Hippocampal formation (tissue), 2 donors: ENCODE data around the gene TAS1R3.

Experiments
- DNase-seq, 2 donors: peaks; one replicate each; lab custom pipeline; 2025; lab: John Stamatoyannopoulos, UW

Gene TAS1R3

DNA sequence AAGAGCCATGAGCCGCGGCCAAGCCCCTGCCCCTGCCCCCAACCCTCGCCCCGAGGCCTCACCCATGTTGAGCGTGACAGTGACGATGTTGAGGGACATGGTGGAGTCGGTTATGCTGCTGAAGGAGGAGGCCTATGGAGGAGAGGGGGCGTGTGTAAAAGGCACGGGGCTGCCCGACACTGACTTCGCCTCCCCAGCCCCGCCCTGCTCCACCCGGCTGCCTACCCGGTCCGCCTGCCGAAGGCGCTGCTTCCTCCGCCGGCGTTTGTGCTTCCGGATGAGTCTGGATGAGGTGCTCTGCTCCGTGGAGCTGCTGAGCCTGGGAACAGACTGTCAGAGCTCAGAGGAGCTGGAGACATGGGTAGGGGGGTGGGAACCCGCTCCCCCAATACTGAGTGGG lies 9.1 kb downstream of the TAS1R3 start:
- no peak for DNase-seq

DNA sequence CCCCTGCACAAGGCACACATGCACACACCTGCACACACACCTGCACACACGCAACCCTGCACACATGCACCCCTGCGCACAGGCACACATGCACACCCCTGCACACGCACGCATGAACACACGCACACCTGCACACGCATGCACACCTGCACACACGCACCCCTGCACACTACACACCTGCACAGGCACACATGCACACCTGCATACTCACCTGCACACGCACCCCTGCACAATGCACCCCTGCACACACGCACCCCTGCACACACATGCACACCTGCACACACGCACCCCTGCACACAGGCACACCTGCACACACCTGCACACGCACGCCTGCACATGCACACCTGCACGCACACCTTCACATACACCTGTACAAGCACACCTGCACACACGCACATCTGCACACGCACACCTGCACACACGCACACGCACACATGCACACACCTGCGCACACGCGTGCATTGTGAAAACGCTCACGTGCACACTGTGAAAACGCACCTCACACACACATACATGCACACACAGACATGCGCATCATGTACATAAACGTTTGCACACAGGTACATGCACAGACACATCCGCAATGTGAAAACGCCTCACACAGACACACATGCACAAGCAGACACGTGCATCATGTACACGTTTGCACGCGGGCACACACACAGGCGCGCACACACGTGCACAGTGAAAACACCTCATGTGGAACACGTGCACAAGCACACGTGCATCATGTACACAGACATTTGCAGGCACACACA lies 9.9 kb downstream of the TAS1R3 start:
- DNase-seq, result no peak

DNA sequence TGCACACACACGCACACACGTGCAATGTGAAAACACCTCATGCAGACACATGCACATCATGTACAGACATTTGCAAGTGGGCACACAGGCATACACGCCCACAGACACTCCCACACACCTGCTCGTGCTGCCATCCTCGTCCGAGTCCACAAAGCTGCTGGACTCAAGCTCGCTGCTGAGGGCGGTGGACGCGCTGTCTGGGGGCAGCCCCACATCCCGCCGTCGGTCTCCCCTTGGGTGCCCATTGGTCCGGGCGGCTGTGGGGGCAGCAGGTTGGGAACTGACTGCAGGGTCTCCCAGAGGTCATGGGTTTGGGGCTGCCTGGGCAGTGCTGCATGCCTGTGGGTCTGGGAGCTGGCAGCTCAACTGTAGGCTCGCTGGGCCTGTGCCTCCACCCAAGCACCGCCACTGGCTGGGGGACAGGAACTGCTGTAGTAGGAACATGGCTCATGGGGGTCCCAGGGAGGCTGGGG lies 10.5 kb downstream of the TAS1R3 start:
- no peak for DNase-seq

DNA sequence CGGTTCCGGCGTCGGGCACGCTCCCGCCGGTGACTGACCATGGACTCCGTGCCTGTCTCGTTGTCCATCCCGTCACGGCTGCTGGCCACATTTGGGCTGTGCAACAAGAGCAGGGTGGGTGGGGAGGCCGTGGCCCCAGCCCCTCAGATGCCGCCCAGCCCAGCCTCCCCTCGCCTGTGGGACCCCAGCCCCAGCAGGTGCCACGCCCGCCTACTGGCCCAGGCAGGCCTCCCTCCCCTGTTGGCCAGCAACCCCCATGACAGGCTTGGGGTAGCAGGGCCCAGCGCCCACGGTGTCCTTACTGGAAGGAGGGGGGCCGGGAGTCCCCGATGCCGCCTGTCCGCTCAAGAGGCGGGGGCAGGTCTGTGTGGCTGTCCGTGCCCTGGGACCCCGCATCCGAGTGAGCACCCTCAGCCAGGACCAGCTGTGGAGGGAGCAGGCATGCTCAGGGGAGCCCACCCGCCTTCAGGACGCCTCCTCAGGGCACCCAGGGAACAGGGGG lies 11.0 kb downstream of the TAS1R3 start:
- DNase-seq, result no peak

DNA sequence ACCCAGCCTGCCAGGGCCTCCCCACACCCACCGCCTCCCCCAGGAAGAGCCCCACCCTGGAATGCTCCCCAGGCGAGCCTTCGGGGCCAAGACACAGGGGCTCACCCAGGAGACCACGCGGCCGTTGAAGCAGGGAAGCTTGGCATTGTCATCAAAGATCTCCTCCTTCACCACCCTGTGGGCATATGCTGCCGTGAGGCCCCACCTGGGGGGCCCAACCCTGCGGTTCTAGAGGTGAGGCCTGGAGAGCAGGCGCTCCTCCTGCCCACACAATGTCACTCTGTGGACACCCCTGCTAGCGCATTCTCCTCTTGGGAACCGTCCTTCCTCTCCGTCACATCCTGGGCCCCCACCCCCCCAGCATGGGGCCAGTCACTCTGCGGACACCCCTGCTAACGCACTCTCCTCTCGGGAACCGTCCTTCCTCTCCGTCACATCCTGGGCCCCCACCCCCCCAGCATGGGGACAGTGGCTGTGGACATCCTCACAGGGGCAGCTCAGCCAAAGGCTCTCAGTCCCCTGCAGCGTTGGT lies 11.6 kb downstream of the TAS1R3 start:
- DNase-seq, result no peak

DNA sequence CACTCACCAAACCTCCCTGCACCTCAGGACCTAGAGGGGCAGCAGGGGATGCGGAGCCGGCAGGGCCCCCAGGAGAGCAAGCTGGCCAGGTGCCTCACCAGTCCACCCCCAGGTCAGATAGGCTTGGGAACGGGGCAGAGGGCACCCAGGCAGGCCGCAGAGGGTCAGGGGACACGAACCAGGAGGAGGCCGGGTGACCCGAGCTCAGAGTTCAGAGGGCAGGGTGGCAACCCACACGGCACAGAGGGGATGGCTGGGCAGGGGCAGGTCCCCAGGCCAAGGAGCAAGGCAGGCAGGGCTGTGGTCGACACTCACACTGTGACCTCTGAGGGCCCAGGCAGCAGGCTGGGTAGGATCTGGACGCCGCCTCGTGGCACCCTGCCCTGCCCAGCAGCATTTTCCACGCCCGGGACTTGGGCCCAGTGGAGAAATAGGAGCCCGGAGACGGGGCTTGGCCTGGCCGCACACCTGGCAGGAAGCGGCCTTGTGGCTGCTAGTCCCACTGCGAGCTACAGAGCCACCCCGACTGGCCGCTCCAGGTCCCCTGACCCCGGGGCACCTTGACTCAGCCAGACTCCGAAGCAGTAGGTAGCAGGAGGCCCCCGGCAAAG lies 12.8 kb downstream of the TAS1R3 start:
- DNase-seq, result no peak

DNA sequence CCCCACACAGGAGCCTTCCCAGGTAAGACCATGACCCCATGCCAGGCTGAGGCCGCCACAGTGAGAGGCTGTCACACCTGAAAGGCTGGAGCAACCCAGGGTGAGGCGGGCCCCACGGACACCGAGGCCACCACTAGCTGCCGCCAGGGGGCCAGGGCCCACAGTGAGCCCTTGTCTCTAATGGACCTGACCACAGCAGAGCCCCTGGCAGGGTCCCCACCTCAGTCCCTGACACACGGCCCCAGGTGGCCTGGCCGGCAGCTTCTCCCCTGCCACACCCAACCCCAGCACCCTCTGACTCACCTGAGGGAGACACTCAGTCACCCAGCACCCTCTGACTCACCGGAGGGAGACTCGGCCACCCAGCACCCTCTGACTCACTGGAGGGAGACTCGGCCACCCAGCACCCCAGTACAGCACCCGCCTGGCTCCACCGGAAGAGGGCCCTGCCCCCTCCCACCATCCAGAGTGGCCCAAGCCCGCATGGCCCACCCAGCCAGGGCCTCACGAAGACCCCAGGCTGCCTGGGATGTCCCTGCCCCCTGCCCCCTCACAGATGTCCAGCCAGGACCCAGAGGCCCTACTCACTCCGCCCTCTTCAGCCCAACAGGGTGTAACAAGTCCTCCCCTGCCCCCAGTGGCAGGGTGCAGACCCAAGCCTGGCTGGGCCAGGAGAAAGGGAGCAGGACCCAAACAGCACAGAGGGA lies 13.7 kb downstream of the TAS1R3 start:
- DNase-seq, result no peak

DNA sequence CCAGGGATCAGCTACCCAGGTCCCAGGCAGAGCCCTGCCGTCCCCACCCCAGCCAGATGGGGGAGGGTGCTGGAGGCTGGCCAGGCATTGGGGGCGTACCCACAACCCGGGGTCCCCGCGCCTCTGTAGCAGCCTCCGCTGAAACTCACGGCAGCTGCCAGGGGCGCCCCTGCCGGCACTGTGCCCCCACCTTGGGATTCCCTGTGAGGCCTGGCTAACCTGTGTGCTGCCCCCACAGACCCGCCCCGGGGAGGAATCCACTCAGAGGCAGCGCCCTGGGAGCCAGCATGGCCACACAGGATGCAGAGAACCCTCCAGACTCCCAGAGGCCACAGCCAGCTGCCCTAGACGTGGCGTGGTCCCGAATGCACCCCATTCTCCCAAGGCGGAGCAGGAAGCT lies 14.3 kb downstream of the TAS1R3 start:
- no peak for DNase-seq

DNA sequence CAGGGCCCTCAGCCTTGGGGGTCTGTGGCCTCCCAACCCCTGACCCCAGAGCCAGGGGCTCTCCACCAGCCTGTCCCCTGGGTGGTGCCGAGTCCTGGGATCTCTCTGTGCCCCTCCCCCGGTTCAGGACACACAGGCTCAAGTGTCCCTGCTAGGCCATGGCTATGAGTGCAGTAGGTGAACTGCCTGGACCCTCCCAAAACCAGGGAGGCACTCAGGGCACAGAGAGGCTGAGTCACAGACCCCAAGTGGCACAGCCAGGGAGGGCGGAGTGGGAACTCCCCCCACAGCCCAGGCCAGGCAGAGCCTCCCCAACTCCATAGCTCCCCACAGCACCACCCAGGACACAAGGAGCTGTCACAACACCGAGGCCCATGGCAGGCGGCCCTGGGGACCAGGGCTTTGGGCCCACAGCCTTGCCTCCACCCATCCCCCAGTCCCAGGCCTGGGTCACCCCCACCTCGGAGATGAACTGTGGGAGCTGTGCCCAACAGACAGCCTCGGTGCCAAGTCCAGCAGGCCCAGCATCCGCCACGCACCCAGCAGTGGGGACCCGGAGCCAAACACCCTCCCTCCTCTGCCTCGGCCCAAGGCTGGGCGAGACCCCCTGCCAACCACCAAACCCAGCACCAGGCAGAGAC lies 14.9 kb downstream of the TAS1R3 start:
- DNase-seq, result peak in 1 of 2 donors; percentile 28

DNA sequence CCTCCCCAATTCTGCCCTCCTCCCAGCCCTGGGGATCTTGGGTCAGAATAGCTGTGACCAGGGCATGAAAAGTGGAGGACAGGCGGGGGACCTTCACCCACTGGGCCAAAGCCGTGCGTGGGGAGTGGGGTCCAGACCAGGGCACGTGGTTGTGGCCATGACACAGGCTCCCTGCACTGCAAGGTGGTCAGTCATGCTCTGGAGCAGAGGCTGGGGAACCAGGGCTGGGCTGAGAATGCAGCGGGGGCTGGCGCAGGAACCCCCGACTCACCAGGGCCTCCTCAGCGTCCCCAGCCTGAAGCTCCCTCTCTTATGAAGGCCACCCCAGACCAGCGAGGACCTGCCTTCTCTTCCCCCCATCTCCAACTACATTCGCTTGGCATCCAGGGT lies 15.4 kb downstream of the TAS1R3 start:
- no peak for DNase-seq

DNA sequence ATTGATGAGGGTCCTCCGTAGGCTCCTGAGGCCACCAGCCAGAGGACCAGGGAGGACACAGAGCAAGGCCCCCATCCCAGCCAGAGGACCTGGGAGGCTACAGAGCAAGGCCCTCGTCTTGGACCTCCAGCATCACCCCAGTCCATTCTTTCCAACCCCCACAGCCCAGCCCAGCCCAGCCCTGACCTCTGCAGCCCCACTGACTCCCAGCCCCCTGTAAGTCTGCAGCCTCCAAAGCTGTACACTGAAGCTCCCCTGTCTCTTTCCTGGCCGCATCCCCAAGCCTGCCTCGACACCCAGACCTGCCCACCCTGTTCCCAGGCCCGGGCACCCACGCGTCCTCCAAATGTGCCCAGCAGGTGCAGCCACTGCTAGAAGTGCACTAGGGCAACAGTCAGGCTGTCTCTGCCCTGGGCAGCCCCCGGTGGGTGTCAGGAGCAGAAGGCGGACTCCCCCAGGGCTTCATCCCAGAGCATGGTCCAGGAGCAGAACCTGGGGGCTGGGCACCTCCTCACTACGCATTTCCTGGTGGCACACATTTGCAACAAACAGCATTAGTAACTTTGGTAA lies 16.0 kb downstream of the TAS1R3 start:
- DNase-seq, result no peak

DNA sequence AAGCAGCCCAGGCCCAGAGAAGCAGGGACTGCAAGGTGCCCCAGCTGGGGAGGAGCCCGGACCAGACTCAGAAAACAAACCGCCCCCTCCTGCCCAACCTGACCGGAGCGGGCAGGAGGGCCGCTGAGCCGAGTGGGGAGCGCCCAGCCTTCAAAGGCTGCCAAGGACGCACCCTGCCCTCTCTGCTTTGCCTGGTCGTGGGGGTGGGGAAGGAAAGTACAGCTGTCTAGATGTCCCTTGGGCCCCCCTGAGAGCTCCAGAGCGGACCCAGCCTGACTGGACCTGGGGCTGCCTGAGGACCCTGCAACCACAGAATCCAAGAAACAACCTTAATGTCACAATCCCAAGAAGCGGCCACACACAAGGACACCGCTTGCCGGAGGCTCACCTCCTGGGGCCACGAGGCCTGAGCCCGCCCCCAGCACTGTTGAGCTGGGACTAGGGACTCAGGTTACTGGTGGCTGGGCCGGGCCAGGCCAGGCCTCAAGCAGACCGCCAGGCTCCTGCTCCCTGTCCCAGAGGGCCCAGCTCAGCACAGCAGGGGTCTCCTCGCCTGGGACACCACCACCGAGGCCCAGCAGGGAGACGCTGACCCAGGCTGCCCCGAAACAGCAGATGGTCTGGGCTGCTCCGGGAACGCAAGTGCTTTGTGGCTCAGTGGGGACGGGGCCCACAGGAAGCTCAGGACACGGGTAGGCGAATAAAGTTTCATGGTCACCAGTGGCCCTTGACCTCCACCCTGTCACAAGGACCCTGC lies 16.8 kb downstream of the TAS1R3 start:
- no peak for DNase-seq

DNA sequence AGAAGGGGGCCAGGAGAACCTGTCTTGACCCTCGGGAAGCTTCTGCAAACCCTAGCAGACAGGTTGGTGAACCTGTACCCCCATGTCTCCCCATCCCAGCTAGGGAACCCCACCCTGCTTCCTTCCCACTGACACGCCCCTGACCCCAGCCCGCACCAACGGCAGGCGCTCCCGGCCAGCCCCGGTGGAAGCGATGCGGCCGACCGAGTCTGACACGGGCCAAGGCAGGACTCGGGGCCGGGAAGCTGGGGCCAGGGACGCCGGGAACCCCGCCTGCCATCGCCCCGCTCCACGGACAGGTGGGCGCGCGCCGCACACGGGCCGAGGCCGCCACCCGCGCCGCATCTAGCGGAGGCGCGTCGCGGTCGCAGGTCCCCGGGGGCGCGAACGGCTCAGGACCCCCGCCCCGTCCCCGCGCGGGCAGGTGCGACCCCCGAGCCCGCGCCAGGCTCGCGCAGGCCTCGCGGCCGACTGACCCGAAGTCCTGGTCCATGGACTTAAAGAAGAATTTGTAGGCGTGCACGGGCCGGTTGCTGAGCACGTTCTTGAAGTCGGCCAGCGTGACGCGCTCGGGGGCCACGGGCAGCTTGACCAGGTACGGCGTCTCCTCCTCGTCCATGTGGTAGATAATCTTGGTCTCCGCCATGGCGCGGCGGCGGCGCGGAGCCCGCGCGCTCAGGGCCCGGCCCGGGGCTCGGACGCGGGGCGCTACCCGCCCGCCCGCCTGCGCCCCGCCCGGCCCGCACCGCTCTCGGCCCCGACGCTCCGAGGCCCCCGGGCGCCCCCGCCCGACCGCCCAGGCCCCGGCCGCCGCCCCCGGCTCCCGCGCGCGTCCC lies 17.6 kb downstream of the TAS1R3 start:
- DNase-seq, result no peak

DNA sequence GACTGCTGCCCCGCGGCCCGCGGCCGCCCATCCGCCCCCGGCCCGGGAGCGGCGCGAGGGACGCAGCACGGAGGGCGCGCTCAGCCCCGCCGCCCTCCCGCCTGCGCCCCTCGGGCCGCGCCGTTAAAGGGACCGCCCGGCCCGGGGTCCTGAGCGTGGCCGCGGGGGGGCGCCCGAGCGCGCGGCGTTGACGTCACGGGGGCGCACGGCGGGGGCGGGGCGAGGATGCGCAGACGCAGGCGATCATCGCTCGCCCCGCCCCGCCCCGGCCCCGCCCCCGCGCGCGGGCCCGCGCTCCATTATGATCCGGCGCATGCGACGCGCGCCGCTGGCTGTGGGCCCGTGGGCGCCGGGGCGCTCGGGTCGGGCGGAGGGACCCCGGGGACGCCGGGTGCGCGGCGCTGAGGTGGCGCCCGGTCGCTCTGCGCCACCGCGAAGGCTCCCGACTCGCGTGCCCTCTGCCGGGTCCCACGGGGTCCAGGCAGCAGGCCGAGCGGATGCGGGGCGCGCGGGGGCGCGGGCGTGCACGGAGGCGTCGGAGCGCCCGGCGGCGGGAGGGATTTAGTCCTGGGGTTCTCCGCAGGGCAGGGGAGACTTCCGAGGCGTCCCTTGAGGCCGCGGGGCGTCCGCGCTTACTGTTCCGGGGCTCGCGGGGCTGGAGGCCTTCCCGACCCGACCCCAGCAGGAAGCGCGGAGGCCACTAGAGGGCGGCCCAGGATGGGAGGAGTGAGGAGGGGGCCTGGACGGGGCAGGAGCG lies 18.4 kb downstream of the TAS1R3 start, which contains the start of gene DVL1:
TSS of gene DVL1 (minus strand) at position 163 of the 757 bp plus-strand sequence. CDS start 353 bp downstream, outside the sequence.
- peak; percentile 37 to 48 for DNase-seq

DNA sequence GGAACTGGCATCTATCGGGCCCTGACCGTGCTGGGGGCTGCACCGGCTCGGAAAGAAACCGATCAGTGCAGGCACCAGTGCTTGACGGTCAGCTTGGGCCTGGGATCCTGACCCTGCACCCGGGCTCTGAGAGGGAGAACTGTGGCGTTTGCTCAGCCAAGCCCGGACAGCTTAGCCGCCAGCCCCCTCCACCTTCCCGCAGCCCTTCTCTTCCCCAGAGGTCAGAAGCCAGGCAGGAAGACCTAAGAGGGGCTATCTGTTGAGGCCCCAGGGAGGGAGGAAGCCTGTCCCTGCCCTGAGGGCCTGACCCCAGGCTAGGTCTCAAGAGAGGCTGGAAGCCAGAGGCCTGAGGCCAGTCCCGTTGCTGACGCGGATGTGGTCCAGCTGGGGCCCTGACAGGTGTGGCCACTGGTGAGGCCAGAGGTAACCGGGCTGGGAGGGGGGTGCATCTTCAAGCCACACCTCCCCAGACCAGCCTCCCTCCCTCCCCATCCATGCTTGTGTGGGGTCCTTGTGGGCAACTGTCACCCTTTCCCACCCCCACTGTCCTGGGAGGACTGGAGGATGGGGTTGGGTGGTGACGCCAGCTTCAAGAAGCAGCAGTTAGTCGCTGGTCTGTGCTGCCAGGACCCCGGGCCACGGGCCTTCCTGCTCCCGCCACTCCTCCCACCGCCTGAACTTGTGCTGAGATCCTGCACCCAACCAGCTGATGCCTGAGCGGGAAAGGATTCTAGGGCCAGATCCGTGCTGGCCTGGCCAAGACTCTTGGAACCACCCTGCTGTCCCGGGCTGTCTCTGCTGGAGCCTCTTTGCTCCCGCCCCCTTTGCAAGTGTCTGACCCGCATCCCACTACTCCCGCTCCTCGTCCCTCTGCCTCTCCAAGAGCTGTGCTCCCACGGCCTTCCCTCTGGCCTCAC lies 20.7 kb downstream of the TAS1R3 start:
- no peak for DNase-seq

DNA sequence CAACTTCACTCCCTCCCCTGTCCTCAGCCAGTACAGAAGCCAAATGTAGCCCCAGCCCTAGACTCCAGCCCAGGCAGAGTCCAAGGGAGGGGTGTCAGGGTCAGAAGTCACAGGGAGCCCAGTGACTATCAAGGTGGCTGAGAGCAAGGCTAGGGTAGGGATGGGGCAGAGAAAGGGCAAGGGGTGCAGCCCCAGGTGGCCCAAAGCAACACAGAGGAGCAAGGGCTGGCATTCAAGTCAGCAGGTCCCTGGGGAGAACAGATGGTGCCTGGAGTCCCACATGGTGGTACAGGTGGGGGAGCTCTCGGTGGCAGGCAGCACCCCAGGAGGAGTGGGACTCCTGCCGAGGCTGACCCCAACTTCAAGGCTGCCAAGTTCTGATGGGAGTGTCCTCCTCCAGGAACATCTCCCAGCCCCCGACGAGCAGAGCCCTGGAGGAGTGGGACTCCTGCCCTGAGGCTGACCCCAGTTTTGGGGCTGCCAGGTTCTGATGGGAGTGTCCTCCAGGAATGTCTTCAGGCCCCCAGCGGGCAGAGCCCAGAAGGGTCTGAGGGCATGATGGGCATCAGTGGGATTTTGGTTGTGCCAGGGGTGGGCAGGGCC lies 21.8 kb downstream of the TAS1R3 start:
- no peak for DNase-seq

DNA sequence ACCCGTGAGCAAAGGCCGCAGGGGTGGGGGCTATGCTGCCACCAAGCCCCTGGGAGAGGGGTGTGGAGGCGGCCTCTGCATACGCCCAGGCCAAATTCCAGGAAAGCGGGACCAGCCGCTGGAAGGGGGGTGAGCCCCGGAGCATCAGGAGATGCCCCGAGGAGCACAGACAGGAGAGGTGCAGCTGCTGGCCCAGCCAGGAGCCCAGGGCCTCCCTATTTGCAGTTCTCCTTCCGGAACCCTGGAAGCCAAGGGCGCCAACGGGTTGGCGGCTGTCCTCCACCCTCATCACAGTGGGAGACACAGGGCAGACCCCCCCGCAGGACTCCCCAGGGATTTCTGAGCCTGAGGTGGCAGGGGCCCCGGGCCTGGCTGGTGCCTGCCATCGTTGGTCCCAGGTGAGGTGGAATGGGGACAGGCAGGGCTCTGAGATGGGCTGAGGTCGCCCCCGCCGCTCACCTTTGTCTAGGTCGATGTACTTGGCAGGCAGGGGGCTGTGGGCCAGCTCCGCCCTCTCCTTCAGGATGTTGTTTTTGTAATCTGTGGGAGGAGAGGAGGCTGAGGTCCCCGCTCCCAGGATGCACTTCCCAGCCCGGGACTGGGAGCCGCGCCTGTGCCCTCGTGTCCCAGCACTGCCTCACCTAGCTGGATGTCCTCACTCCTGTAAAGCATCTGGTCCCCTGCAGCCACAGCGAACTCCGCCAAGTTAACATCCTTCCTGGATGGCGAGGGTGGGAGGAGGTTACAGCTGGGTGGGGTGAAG lies 22.5 kb downstream of the TAS1R3 start:
- DNase-seq, result no peak
